ENCODE data around the gene CPLX1. TPM values are rescaled to one million over a fixed set of nuclear protein-coding genes. Genes with fewer than 3 reads are reported as not detected.

The CPLX1 gene
- total RNA-seq, 1 experiment from 2014 or later: 14.5 TPM

DNA sequence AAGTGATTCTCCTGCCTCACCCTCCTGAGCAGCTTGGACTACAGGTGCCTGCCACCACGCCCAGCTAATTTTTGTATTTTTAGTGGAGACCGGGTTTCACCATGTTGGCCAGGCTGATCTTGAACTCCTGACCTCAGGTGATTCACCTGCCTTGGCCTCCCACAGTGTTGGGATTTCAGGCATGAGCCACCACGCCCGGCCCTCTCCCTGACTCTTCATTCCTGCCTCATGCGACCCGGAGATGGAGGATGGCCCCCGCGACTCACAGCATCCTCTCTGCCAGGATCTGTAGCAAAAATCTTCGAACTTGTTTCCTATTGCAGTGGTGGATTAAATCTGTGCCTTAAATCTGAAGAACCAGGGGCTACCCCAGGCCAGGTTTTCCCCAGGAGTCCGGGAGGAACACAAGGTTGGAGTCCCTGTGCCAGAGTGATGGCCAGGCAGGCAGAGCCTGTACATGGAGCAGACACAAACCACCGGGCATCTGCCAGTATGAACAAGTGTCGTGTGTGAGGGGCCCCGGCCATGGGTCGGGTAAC is 11.5 kb downstream of the CPLX1 start:
- peak; percentile 72 for ATAC-seq
- H3K36me3 ChIP-seq (ENCODE audit: control insufficient read depth in 1 of 2, insufficient read depth in 2 of 2, low read length in 2 of 2): no peaks in the 10 kb centered on the region
- no peaks in the 10 kb centered on the region for H4K20me1 ChIP-seq (ENCODE audit: insufficient read depth)
- no peak for DNase-seq (ENCODE audit: low read depth, low spot score)
- no TSS peak for BruUV-seq (replicated peaks)
- H3K4me1 ChIP-seq (ENCODE audit: control insufficient read depth in 1 of 2, insufficient read depth in 2 of 2, low read length in 2 of 2): peaks cover 9 to 19% of the 10 kb centered on the region in 2 experiments
- no peaks in the 10 kb centered on the region for H3K79me2 ChIP-seq (ENCODE audit: insufficient read depth, low read length)
- no peaks in the 10 kb centered on the region for H3K27me3 ChIP-seq (ENCODE audit: insufficient read depth, low read length)
- intact Hi-C loops (cut with micrococcal nuclease): no loop called here
- CTCF ChIA-PET: no interaction called here
- no peak overlapping the region for H3K4me3 ChIP-seq (replicated peaks in 1 of 2; ENCODE audit: low read depth in 1 of 2, low read length in 2 of 2)
- no peak for TF ChIP-seq CBX3 (IDR thresholded peaks at IDR 0.05; ENCODE audit: low read depth)
- TF ChIP-seq, protein P1, sequence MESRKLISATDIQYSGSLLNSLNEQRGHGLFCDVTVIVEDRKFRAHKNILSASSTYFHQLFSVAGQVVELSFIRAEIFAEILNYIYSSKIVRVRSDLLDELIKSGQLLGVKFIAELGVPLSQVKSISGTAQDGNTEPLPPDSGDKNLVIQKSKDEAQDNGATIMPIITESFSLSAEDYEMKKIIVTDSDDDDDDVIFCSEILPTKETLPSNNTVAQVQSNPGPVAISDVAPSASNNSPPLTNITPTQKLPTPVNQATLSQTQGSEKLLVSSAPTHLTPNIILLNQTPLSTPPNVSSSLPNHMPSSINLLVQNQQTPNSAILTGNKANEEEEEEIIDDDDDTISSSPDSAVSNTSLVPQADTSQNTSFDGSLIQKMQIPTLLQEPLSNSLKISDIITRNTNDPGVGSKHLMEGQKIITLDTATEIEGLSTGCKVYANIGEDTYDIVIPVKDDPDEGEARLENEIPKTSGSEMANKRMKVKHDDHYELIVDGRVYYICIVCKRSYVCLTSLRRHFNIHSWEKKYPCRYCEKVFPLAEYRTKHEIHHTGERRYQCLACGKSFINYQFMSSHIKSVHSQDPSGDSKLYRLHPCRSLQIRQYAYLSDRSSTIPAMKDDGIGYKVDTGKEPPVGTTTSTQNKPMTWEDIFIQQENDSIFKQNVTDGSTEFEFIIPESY (IDR thresholded peaks at IDR 0.05; ENCODE audit: extremely low read depth, insufficient replicate concordance, low read length): no peak
- no peak for TF ChIP-seq SRF (IDR thresholded peaks at IDR 0.05; ENCODE audit: low read depth)
- TF ChIP-seq EZH2phosphoT487 (IDR thresholded peaks at IDR 0.05; ENCODE audit: borderline replicate concordance): no peak
- TF ChIP-seq, protein P2, sequence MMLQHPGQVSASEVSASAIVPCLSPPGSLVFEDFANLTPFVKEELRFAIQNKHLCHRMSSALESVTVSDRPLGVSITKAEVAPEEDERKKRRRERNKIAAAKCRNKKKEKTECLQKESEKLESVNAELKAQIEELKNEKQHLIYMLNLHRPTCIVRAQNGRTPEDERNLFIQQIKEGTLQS (IDR thresholded peaks at IDR 0.05): no peak
- no peak for TF ChIP-seq ZNF274 (IDR thresholded peaks at IDR 0.05; ENCODE audit: low read depth, low read length)
- no peak for TF ChIP-seq FOSL1 (IDR thresholded peaks at IDR 0.05; ENCODE audit: low read depth)
- no peak for TF ChIP-seq CEBPB (IDR thresholded peaks at IDR 0.05; ENCODE audit: low read depth)
- TF ChIP-seq SIN3A (IDR thresholded peaks at IDR 0.05; ENCODE audit: low read depth): no peak
- no peak for TF ChIP-seq YY1 (IDR thresholded peaks at IDR 0.05; ENCODE audit: extremely low read depth, insufficient replicate concordance, low read depth, low read length)
- TF ChIP-seq EZH2 (IDR thresholded peaks at IDR 0.05): no peak
- TF ChIP-seq TCF7L2 (IDR thresholded peaks at IDR 0.05; ENCODE audit: borderline replicate concordance, extremely low read depth, insufficient read depth, insufficient read length): no peak
- peak overlapping the region; percentile 48 for H3K4me2 ChIP-seq (ENCODE audit: low read length)
- POLR2A ChIA-PET: no interaction called here
- 0 out of 2 replicates have a peak overlapping the region, but pooled peaks have one; percentile 9 for H3K9ac ChIP-seq (ENCODE audit: low read length)
- no peak overlapping the region for H2AFZ ChIP-seq (ENCODE audit: low read depth, low read length, poor library complexity, severe bottlenecking)
- H3K9me2 ChIP-seq (ENCODE audit: insufficient read depth): no peaks in the 10 kb centered on the region
- no peak overlapping the region for H3K27ac ChIP-seq (ENCODE audit: low read depth, low read length)
- H3K9me3 ChIP-seq (ENCODE audit: control insufficient read depth in 1 of 2, insufficient read depth in 1 of 2, low read depth in 1 of 2, low read length in 2 of 2): no peaks in the 10 kb centered on the region
- RAD21 ChIA-PET (ENCODE audit: low non-redundant PET in 1 of 2, low total read pairs in 2 of 2, uncharacterized antibody in 2 of 2, unreplicated experiment in 2 of 2): no interaction called here
